ENCODE results near the gene GRIK3.
"Not testable (repeated sequence)": the region's sequence is repeated elsewhere in the genome, so short reads cannot be mapped to it uniquely, and the experiment has no call there.

GRIK3 gene

DNA sequence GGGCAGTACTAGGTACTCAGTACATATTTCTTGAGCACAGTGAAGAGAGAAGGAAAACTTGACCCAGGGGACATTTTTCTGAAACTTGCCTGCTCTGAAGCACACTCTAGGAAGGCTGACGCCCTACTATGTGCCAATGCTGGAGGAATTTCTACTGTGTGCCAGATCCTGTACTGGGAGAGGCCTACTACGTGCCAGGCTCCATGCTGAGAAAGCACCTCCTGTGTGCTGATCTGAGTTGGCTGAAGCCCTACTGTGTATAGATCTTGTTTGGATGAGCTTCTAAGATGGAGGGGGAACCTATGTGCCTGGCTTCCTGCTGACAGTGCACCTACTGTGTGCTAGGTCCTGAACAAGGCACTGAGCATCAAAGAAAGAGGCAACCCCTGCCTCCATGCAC is 86.2 kb downstream of the GRIK3 start:
- in situ Hi-C loops (cut with HindIII; ENCODE audit: low sequenced_read_pairs), result no loop called here

DNA sequence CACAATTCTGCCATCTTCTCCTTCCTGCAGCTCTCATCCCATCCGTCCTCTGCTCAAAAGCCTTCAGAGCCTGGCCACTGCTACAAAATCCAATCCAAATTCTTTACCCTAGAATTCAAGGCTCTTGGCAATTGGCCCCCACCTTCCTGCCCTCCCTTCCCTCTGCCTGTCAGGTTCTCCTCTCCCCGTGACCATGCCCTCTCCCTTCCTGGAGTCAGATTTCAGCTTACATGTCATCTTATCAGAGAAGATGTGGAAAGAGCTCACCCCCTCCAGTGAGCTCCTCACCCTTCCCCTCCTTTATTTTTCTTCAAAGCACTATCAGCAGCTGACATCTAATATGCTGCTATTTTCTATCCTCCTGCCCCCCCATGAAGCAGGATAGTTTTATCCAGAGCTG is 86.9 kb downstream of the GRIK3 start:
- in situ Hi-C loops (cut with HindIII; ENCODE audit: low sequenced_read_pairs), result no loop called here

DNA sequence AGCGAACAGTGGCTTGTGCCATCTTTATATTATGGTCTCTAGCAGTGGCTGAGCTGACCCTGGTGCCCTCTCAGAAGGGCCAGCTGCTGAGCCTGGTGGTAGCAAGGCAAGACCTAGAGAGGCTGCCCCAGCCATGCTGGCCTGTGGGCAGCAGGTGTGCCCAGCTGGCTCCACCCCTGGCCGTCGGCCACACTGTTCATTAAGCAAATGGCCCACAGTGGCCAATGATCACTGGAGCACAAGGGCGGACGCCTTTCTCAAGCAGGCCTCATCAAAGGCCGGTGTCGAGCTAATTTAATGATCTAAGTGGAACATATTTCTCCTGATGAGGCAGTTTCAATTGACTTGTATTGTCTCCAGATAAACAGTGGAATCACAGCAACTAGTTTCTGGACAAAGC is 89.4 kb downstream of the GRIK3 start:
- in situ Hi-C loops (cut with HindIII; ENCODE audit: low sequenced_read_pairs), result no loop called here

DNA sequence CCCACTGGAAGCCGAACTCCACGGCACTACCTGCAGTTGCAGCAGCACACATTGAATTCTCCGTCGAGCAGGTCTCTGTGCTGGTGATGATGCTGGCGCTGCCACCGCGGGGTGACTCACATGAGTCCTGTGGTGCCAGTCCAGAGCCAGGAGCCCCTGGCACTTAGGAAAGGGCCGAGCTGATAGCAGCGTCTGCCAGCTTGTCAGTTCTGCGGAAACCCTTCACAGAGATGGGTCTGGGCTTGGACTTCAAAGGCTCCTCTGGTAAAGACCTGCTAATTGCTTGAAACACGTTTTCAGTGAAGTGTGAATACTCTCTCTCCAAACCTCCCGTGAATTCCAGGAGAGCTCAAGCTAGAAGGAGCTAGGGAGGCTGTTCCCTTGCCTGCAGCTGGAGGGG is 92.2 kb downstream of the GRIK3 start:
- in situ Hi-C loops (cut with HindIII; ENCODE audit: low sequenced_read_pairs), result no loop called here

DNA sequence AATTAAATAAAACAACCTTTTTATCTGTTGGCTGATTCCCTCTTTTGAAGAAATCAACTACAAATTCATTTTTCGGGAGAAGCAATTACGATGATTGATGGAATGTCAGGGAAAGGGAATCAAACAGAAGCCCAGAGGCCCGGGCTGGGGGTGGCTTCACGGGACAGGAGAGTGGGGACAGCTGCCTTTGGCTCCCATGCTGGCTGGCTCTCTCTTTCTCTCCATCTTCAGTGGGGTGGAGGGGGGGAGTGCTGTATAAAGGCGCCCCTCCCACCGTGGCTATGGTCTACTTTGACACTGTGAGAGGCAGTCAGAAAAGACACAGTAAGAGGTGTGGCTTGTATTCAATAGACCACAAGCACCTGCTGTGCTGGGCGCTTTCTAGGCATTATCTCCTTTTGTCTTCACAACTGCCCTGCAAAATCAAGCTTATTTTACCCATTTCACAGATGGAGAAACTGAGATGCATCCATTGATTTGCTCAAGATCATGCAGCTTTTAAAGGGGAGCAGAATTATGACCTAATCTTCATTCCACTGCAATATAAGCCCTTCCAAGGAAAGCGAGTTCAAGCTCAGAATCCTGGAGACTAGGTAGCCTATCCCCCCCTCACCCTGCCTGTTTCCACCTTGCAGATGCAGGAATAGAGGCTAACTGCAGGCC is 92.9 kb downstream of the GRIK3 start:
- in situ Hi-C loops (cut with HindIII; ENCODE audit: low sequenced_read_pairs), result no loop called here

DNA sequence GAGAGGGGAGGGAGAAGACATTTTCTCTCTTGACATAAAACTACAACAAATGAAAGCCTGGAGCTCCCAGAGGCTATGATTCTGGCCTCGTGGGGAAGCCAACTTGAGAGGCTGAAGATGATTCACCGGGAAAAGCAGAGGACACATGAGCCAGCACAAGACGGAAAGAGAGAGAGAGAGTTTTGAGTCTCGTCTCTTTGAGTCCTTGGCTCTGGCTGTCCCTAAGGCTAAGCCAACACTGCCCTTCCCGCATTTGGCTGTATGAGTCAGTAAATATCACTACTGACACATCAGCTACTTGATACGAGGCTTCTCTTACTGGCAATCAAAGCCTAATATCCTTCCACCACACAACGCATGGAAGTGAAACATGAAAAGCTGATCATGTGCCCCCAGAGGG is 95.5 kb downstream of the GRIK3 start:
- in situ Hi-C loops (cut with HindIII; ENCODE audit: low sequenced_read_pairs), result no loop called here

DNA sequence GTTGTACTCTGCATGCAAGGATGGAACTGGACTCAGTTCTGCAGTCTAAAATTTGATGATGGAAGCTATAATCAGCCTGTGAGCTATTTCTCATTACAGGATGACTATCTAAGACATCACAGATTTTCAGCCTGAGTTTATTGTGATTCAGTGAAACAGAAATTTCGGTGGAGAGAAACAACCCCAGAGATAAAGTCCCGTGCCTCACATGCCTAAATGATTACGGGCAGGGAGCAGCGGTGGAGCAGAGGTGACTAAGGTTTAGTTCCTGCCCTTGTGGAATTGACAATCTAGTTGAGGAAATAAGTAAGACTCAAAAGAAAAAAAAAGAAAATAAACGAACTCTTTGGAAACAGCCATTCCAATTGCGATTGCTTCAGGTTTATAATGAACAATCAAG is 96.9 kb downstream of the GRIK3 start:
- in situ Hi-C loops (cut with HindIII; ENCODE audit: low sequenced_read_pairs), result no loop called here

DNA sequence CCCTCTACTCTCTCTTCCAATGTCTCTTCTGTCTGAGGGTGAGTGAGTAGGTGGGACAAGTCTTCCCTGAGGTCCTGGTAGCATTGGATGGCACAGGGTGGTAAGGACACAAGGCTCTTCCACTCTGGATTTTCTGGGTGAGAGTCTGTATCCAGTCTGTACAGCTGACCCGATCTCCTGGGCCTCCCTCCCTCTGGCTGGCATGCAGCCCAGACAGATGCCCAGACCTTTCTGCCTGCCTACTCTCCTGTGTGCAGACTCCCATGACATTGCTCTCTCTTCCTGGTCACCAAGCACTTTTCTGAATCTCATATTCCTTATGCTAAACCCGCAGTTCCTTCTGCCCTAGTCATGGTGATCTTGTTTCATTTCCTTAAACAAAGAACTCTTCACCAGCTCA is 100.3 kb downstream of the GRIK3 start:
- in situ Hi-C loops (cut with HindIII; ENCODE audit: low sequenced_read_pairs), result no loop called here

DNA sequence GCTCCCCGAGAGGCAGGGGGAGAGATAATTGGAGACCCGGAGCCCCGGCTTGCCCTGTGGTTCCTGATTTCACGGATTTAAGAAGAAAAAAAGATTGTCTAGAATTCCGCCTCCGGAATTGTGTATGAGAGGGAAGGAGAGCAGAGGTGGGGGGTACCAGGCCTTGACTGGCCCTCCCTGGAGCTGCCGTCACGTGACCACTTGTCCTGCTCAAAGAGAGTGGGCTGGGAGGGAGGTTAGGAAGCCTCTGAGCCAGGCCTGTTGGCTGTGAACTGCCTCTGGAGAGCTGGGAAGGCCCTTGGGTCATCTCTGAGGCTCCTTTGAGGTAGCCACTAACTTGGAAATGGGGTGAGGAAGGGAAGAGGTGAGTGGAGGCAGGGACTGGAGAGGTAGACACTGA is 106.5 kb downstream of the GRIK3 start:
- in situ Hi-C loops (cut with HindIII; ENCODE audit: low sequenced_read_pairs), result no loop called here

DNA sequence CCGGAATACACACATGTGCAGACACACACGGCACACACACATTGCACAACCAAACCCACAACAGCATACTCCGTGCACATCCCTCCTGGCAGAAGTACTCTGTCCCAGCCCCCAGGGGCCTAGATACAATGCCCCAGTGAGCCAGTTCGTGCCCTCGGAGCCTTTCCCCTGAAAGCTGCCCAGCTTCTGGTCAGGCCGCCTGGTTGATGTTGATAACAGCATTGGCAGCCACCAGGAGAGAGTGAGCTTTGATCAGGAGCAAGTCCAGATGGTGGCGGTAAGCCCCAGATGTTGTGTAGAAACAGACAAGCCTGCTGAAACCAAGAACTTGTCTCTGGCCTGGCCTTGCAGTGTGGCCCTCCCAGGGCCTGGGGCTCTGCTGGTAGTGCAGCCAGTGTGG is 109.1 kb downstream of the GRIK3 start:
- in situ Hi-C loops (cut with HindIII; ENCODE audit: low sequenced_read_pairs), result no loop called here

DNA sequence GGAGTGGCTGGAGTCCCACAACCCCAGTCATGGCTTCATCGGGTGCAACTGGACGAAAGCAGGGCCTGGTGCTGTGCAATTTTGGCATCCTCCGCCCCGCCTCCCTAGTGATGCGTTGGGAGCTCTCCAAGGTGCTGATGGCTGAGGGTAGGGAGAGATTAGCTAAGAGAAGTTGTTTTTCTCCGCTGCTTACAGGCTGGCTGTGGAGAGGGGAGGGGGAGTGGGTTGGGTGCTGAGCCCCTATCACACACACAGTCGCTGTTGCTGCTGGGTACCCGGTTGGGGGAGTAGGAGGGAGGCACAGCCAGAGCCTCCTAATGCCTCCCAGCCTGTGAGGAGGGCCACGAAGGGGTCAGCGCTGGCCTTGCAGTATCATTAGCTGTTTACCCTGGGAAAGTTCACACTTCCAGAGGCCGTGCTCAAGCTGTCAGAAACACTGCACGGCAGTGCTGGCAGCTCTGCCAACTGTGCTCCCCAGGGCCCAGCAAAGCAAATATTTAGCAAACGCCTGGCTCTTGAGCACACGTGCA is 110.0 kb downstream of the GRIK3 start:
- in situ Hi-C loops (cut with HindIII; ENCODE audit: low sequenced_read_pairs), result no loop called here

DNA sequence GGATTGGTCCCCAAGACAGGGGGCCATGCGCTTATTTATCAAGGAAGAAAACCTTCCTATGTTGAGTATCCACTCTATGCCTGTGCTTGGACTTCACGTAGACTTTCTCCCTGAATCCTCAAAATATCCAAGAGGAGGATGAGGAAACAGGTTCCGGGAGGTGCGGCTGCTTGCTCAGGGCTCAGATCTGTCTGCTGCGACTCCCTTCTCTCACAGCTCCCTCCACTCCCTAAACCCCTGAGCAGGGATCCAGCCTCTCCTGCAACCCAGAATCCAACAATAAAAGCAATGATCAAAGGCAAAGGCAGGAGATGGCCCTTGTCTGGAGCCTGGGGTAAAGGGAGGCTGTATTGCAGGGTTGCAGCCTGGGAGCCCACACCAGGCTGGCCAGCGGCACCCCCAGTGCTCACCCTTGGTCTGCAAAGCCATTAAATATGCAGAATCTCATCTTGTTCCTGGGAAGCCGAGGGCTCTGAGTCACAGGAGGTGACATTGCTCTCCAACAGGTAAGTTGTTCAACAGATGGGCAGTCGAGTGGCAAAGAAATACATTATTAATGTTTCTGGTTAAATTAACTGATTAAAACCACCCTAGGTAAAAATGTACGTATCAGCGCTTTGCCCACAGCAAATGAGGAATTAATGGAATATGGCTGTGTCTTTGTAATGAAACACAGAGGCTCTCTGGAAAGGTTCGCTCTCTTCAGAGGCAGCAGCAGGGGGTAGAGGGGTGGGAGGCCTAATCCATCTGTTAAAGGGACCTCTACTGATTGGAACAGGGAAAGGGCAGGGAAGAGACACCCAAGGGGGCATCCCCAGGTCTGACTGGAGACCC is 111.5 kb downstream of the GRIK3 start:
- in situ Hi-C loops (cut with HindIII; ENCODE audit: low sequenced_read_pairs), result no loop called here

DNA sequence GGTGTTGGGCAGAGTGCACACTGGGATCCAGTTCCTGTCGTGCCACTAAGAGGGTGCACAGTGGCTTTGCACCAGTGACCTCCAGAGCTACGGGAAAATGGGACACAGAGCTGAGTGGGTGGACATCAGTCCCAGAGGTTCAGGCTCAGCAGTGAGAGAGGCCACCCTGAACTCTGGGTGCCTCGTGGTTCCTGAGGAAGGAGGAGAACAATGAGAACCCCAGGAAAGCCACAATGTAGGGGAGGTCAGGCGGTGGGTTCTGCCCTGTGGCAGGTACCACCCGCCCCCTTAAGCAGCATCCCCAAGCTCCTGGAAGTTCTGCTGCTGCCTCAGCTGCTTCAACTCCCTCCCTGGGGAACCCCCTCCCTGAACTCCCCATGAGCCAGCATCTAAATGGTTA is 112.2 kb downstream of the GRIK3 start:
- in situ Hi-C loops (cut with HindIII; ENCODE audit: low sequenced_read_pairs), result no loop called here

DNA sequence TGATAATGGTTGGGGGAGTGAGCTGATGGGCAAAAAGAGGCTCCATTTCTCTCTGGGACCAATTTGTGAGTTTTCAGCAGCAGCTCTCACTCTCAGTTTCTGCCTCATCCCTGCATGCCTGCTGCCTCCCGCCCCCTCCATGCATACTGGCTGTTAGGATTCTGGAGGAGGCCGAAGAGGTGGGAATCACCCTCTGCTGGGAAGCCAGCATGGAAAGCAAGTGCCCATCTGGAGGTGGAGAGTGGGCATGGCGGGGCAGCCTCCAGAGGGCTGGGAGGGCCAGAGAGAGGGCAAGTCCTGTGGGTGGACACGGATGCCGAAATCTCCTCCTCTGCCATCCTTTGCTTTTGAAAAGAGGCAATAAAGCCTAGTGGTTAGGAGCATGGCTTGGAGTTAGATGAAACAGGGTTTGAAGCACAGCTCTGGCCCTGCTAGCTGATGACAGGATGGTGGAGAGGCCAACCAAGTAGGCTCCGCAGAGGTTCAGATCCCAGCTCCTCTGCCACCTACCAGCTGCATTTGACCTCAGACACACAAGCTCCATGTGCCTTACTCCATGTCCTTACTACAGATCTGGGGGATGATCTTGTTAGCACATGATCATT is 113.4 kb downstream of the GRIK3 start:
- in situ Hi-C loops (cut with HindIII; ENCODE audit: low sequenced_read_pairs), result no loop called here

DNA sequence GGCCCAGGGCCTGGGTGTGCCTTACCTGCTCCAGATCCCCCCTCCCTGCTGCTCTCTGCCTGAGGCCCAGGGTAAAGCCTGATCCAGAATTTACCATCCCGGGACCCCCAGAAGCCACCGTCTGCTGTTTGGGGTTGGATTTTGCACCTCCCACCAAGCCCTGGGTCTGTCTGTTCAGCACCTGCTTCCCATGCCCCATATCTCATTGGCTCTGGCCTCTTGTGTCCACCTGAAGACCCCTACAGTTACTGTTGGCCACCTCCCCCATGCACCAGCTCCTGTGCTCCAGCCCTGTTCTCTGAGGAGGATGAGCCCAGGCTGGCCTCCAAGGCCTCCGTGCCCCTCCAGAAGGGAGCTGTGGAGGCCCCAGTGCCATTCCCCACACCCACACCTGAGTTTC is 113.9 kb downstream of the GRIK3 start:
- in situ Hi-C loops (cut with HindIII; ENCODE audit: low sequenced_read_pairs), result no loop called here

DNA sequence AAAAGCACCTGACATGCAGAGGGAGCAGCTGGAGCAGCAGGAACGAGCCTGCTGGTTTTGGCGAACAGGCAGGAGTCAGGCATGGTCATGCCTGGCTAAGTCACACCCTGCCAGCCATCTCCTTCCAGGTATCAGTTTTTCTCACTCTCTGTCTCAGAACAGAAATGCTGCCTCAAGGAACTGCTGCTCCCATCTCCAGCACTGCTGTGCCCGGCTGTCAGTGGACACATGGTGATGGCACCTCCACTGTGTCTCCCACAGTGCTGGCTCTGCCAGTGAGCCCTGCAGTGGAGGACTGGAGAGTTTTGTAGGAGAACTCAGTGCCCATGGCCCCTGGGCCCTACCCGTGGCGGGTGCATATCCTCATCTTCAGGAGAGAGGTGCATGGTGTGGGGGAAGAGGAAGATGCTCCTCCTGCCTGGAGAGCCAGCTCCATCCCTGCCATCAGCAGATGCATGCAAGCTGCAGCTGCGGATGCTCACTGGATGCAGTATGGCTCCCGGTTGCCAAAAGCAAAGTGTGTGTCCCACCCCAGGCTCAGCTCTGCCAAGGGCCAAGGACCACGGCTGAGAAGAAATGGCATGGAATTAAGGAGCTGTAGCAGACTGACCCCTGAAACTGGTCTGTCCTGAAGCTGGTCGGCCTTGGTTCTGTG is 114.7 kb downstream of the GRIK3 start:
- in situ Hi-C loops (cut with HindIII; ENCODE audit: low sequenced_read_pairs), result no loop called here

DNA sequence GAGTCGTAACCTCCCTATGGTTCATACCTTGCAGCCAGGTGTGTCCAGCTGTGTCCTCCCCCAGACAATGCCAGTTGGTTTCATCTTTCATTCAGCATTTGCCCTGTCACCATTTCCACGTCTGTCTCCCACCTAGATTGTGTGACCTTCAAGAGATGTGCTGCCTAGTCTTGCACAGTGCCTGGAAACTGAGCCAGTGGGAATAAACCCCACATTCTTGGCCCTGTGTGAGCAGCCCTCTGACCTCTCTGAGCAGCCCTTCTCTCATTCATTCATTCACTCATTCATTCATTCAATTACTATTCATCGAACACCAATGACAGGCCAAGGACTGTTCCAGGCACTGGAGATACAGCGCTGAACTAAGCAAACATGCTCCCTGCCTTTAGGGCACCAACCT is 115.7 kb downstream of the GRIK3 start:
- in situ Hi-C loops (cut with HindIII; ENCODE audit: low sequenced_read_pairs), result no loop called here

DNA sequence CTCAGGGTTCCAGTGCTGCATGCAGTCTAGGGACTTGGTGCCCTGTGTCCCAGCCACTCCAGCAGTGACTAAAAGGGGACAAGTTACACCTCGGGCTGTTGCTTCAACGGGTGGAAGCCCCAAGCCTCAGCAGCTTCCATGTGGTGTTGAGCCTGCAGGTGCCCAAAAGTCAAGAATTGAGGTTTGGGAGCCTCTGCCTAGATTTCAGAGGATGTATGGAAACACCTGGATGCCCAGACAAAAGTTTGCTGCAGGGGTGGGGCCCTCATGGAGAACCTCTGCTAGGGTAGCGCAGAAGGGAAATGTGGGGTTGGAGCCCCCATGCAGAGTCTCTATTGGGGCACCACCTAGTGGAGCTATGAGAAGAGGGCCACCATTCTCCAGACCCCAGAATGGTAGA is 117.8 kb downstream of the GRIK3 start:
- in situ Hi-C loops (cut with HindIII; ENCODE audit: low sequenced_read_pairs), result not testable (repeated sequence)

DNA sequence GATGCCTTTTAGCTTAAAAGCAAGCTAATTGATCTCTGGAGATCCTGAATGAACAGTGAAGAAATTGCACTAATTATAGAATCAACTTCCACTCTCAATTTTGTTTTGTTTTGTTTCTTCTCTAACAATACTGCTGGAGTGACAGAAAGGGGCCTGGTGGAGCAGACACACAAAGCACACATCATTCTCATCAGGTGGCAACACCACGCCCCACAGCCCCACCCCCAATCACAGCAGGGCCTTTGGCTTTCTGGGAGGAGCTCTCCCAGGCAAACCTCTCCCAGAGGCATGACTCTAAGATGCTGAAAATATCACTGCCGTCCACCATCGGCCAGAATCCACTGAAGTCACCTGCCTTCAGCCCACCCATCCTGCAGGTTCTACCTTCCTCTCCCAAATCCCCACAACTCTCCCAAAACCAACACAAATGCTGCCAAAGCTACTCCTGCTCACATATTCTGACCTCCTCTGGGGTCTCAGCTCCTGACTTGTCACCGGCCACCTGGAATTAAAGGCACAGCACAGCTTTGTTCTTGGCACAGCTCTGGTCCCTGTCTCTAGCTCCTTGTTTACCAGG is 120.7 kb downstream of the GRIK3 start:
- in situ Hi-C loops (cut with HindIII; ENCODE audit: low sequenced_read_pairs), result no loop called here

DNA sequence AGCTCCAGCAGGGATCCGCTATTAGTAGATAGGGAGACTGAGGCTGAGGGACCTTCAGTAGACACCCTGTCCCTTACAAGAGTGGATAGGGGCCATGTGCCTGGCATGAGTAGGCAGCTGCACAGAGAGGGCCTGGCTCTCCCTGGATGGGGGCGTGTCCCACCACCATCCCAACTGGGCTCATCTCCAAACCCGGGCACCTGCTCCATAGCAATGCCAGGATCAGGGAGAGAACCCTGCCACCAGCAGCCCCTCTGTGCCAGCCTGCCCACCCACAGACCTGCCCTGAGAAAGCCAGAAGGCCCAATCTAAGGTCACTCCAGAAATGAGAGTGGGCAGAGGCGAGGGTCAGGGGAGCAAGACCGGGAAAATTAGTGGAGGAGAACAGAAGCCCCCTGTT is 121.3 kb downstream of the GRIK3 start:
- in situ Hi-C loops (cut with HindIII; ENCODE audit: low sequenced_read_pairs), result no loop called here

DNA sequence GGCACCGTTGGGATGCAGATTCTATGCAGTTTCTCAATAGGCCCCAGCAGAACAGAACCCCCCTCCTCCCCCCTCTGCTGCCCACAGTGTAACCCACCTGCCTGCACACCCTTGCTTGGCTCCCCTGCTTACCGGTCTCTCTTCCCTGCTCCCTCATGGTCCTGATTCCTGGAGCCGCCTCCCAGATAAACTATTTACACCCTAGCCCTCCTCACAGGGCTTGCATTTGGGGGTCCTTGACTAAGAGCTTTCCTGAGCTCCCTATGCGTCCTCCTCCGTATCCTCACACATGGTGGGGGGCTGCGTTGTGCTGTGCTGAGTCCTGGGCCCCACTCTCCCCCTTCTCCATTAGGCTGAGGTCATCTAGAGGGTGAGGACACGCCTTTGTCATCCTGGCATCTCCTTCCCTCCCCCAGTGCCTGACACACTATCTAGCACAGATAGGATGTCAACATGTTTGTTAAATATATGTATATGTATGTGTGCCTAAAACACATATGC is 121.9 kb downstream of the GRIK3 start:
- in situ Hi-C loops (cut with HindIII; ENCODE audit: low sequenced_read_pairs), result no loop called here

Measured in DLD1 (cell line).